ENCODE results near the gene CHST8. TPM values are rescaled to one million over a fixed set of nuclear protein-coding genes. Genes with fewer than 3 reads are reported as not detected.

Gene CHST8
- total and polyA plus RNA-seq, 11 donors = 0.10 to 0.88 (median 0.22) TPM; not detected in 3

GRCh38 chr19:33676999-33677665 is 55.4 kb downstream of the CHST8 start:
- H3K27me3 ChIP-seq = peaks cover 0 to 23% (median 0%) of the 10 kb centered on the region in 9 donors
- WGBS, 4 donors = 60 to 67% (median 63%) methylated on average over 7 of the region's 7 CpGs
- peak in 1 of 5 donors; percentile 19 for DNase-seq

GRCh38 chr19:33677745-33678426 is 56.1 kb downstream of the CHST8 start:
- intact Hi-C loops (cut with DNase I) = no loop called here
- DNase-seq = peak in 1 of 5 donors; percentile 13
- peaks cover 0 to 29% (median 0%) of the 10 kb centered on the region in 9 donors for H3K27me3 ChIP-seq

More at GRCh38 chr19:33676999-33677665, 55.4 kb downstream of the CHST8 start:
- Histone ChIP-seq H3K4me1 (no peaks in the 10 kb centered on the region), H3K36me3 (no peaks in the 10 kb centered on the region), H3K27ac (no peak overlapping the region), H3K4me3 (no peak overlapping the region), H3K9me3 (no peaks in the 10 kb centered on the region)
- TF ChIP-seq POLR2A (IDR thresholded peaks at IDR 0.05) = no peak
- no peak for TF ChIP-seq CTCF (IDR thresholded peaks at IDR 0.05)
- intact Hi-C loops (cut with DNase I) = no loop called here
- no peak for ATAC-seq

GRCh38 chr19:33678796-33679585 is 57.2 kb downstream of the CHST8 start:
- H3K36me3 ChIP-seq = no peaks in the 10 kb centered on the region
- intact Hi-C loops (cut with DNase I) = no loop called here
- no peak for TF ChIP-seq CTCF (IDR thresholded peaks at IDR 0.05)
- TF ChIP-seq POLR2A (IDR thresholded peaks at IDR 0.05) = no peak
- no peak overlapping the region for H3K27ac ChIP-seq
- H3K9me3 ChIP-seq = no peaks in the 10 kb centered on the region
- no peak for ATAC-seq
- peaks cover 0 to 33% (median 3%) of the 10 kb centered on the region in 9 donors for H3K27me3 ChIP-seq
- 78 to 83% (median 80%) methylated on average over 12 of the region's 12 CpGs for WGBS, 4 donors
- no peaks in the 10 kb centered on the region for H3K4me1 ChIP-seq
- H3K4me3 ChIP-seq = no peak overlapping the region
- peak in 1 of 5 donors; percentile 2 for DNase-seq

More at GRCh38 chr19:33677745-33678426, 56.1 kb downstream of the CHST8 start:
- Histone ChIP-seq H3K4me3 (no peak overlapping the region), H3K36me3 (no peaks in the 10 kb centered on the region), H3K4me1 (no peaks in the 10 kb centered on the region), H3K9me3 (no peaks in the 10 kb centered on the region), H3K27ac (no peak overlapping the region)
- no peak for ATAC-seq
- 47 to 60% (median 55%) methylated on average over 5 of the region's 5 CpGs for WGBS, 4 donors
- TF ChIP-seq CTCF (IDR thresholded peaks at IDR 0.05) (no peak), POLR2A (IDR thresholded peaks at IDR 0.05) (no peak)

- intact Hi-C loops (cut with DNase I) = no loop called here
- no peak for TF ChIP-seq POLR2A (IDR thresholded peaks at IDR 0.05)
- TF ChIP-seq CTCF (IDR thresholded peaks at IDR 0.05) = no peak
- ATAC-seq (no peak), DNase-seq (peak in 1 of 5 donors; percentile 7)
- Histone ChIP-seq H3K9me3 (no peaks in the 10 kb centered on the region), H3K4me3 (no peak overlapping the region), H3K27me3 (peaks cover 0 to 40% (median 9%) of the 10 kb centered on the region in 9 donors), H3K36me3 (no peaks in the 10 kb centered on the region), H3K4me1 (no peaks in the 10 kb centered on the region), H3K27ac (no peak overlapping the region)
- WGBS, 4 donors = 72 to 77% (median 74%) methylated on average over 5 of the region's 5 CpGs
Measured at GRCh38 chr19:33679696-33680095, 57.9 kb downstream of the CHST8 start.
